NB4 (cell line): ENCODE measurements around the gene CPEB4.

Experiments used
- DNase-seq: peaks from one replicate; pipeline ENCODE4 v3.0.0; 2010; ENCODE audit warnings: low read depth
- H3K4me3 ChIP-seq: one replicate; pipeline ENCODE4 v1.5.1; 2011; ENCODE audit warnings: mild to moderate bottlenecking, low read depth, low read length, moderate library complexity
- MYC ChIP-seq: IDR thresholded peaks from 2 replicates; pipeline ENCODE4 v1.6.1; 2011; ENCODE audit warnings: low read depth, low read length
- POLR2A ChIP-seq: IDR thresholded peaks from 2 replicates; pipeline ENCODE4 v1.6.1; 2011; ENCODE audit warnings: mild to moderate bottlenecking; ENCODE audit not compliant: insufficient read length; ENCODE audit errors: extremely low read depth
- TF ChIP-seq, protein P1 (sequence below): IDR thresholded peaks from 2 replicates; pipeline ENCODE4 v1.6.1; 2011; ENCODE audit warnings: low read depth, low read length
- TF ChIP-seq, protein P2 (sequence below): IDR thresholded peaks from one replicate; pipeline ENCODE4 v1.5.1; 2012; ENCODE audit warnings: low read depth, low read length

Gene CPEB4

DNA sequence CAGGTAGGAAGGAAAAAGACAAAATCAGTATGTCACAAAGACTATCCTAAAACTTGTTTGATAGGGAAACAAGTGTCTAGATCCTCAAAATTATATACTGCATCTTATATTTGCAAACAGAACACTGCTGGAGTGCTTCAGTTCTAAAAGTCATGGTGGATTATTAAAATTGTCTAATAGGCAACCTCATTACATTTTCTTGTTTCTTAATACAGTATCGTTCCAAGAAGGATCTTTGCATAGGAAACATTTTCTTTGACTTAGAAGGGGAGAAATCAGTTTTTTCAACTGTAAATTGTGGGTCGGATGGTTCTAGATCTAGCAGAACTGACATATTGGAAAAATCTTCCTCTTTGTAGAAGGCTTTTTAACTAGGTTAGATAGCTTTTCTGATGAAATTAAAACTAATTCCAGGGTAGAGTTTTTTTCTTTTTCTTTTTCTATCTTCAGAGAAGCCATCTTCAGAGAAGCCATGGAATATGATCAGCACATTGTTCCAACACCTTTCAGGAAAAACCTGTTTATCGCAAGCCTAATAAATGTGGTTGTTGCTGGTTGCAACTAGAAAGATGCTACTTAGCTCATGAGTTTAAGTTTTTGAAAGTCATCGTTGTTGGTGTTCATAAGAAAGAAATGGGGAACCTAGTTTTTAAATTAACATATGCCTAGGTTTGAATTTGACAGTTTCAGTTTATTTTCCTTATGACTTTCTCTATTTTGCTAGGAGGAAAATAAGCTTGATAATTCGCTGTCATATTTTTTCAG, 7.4 kb downstream of the CPEB4 start:
- H3K4me3 ChIP-seq = no peak overlapping the region
- no peak for DNase-seq
- TF ChIP-seq, protein P1, sequence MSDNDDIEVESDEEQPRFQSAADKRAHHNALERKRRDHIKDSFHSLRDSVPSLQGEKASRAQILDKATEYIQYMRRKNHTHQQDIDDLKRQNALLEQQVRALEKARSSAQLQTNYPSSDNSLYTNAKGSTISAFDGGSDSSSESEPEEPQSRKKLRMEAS = no peak
- TF ChIP-seq MYC (no peak), POLR2A (no peak)

DNA sequence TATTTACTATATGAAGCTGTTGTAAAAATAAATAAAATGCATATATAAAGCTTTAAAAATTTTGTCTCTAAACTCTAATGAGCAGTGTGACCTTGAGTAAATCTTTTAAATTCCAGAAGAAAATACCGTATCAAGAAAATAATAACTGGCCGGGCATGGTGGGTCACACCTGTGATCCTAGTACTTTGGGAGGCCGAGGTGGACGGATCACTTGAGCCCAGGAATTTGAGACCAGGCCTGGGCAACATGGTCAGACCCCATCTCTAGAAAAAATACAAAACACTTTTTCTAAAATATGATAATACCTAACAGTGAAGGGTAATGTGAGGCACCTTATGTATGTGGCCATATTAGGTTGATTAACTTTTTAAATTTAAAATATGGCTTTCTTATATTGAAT, 8.5 kb downstream of the CPEB4 start:
- TF ChIP-seq, protein P2, sequence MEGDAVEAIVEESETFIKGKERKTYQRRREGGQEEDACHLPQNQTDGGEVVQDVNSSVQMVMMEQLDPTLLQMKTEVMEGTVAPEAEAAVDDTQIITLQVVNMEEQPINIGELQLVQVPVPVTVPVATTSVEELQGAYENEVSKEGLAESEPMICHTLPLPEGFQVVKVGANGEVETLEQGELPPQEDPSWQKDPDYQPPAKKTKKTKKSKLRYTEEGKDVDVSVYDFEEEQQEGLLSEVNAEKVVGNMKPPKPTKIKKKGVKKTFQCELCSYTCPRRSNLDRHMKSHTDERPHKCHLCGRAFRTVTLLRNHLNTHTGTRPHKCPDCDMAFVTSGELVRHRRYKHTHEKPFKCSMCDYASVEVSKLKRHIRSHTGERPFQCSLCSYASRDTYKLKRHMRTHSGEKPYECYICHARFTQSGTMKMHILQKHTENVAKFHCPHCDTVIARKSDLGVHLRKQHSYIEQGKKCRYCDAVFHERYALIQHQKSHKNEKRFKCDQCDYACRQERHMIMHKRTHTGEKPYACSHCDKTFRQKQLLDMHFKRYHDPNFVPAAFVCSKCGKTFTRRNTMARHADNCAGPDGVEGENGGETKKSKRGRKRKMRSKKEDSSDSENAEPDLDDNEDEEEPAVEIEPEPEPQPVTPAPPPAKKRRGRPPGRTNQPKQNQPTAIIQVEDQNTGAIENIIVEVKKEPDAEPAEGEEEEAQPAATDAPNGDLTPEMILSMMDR = no peak
- TF ChIP-seq, protein P1 = no peak
- TF ChIP-seq MYC (no peak), POLR2A (no peak)
- H3K4me3 ChIP-seq = no peak overlapping the region
- no peak for DNase-seq

DNA sequence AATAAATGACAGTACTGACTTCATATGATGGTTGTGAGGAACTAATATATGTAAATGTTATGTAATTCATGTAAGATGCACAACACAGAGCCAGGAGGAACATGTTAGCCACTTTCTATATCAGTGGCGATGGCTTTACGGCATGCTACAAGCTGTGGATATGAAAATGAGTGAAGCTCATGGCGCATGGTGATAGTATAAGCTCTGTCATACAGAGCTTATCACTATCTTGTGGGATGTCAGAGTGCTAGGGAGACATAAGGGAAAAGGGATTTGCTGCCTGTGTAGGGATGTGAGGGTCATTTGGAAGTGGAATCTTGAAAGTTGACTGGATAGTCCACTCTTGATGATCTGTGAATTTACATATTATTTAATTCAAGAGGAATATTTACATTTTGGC, 13.6 kb downstream of the CPEB4 start:
- TF ChIP-seq POLR2A (no peak), MYC (no peak)
- TF ChIP-seq, protein P2 = no peak
- TF ChIP-seq, protein P1 = no peak
- DNase-seq = no peak
- no peak overlapping the region for H3K4me3 ChIP-seq

DNA sequence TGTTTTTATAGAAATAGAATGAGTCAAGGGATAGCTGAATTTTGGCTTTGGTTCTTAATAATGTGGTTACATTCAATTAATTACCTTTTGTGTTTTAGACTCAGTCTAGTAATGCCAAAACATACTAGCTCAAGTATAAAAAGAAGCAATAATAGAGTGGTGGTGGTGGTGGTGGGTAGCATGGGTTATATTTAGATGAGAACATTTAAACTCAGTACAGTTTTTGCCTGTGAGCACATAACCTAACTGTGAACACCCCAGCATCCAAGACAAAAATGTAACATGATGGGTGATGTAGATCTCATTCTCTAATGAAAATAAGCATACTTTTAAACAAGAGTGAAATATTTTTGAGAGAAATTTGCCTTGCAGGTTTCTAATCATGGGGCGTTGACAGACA, 14.2 kb downstream of the CPEB4 start:
- no peak for DNase-seq
- TF ChIP-seq, protein P1 = no peak
- TF ChIP-seq MYC (no peak), POLR2A (no peak)
- TF ChIP-seq, protein P2 = no peak
- H3K4me3 ChIP-seq = no peak overlapping the region

DNA sequence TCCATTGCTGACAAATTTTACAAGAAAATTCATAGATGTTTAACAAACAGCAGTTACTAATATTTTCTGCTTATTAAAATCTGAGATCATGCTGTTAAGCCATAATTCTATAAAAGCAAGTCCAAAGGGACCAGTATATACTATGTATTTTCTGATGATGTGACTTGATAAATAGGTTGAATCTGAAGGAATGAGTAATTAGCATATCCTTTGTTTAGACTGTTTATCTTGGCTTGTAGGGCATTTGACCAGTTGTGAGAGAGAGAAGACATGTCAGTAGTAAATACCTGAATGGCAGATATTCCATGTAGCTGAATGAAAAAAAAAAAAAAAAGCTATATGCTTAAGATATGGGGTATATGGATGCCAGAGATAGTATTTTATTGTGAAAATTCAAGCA, 14.6 kb downstream of the CPEB4 start:
- TF ChIP-seq POLR2A = no peak
- TF ChIP-seq, protein P2 = no peak
- no peak for TF ChIP-seq MYC
- TF ChIP-seq, protein P1 = no peak
- no peak for DNase-seq
- H3K4me3 ChIP-seq = no peak overlapping the region

DNA sequence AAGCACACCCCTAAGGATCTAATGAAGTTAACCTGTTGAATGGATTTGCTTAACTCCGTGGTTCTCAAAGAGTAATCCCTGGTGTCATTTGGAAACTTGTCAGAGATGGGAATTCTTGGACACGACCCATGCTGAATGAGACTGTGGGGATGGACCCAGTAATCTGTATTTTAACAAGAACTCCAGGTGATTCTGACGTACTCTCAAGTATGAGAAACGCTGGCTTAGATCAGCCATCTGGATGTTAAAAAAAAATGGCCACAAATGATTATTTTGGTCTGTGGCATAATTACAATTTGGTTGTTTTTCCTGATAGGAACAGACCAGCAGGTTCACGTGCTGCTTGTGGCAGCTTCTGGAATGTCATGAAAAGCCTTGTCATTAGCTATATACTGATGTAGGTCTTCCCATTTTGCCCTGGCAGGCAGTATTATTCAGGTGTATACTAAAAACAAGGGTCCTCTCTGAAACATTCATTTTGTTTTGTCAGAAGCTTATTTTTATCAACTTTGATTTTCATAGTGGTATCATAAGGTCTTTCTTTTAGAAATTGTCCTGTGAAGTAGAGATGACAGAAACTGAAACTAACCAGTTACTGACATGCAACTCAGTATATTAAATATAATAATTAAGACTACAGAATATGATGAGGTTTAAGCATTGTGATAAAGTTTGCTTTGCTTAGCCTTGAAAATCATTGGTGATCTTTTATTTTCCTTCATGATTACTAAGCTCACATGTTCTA, 15.4 kb downstream of the CPEB4 start:
- DNase-seq = no peak
- TF ChIP-seq, protein P2 = no peak
- H3K4me3 ChIP-seq = no peak overlapping the region
